ENCODE measurements around the gene FBXO47.

GRCh38 chr17:38984666-38985065 lies 17.5 kb upstream of the FBXO47 start:
- no peak for TF ChIP-seq CTCF (IDR thresholded peaks at IDR 0.05)
- TF ChIP-seq POLR2A (IDR thresholded peaks at IDR 0.05), result no peak
